GM10266 (cell line): ENCODE results near the gene GTF2F1.
"Not testable (repeated sequence)": the region's sequence is repeated elsewhere in the genome, so short reads cannot be mapped to it uniquely, and the experiment has no call there.

Experiments
- DNase-seq: peaks from one replicate; pipeline ENCODE4 v3.0.0; 2012; ENCODE audit errors: extremely low spot score
- CTCF ChIP-seq: IDR thresholded peaks from 2 replicates; pipeline ENCODE4 v1.5.1; 2012; ENCODE audit warnings: mild to moderate bottlenecking, low read depth; ENCODE audit not compliant: control insufficient read depth, insufficient read depth; ENCODE audit errors: missing control alignments

GTF2F1 gene

GRCh38 chr19:6409346-6409745, 16.4 kb upstream of the GTF2F1 start:
- DNase-seq, result no peak
- TF ChIP-seq CTCF, result no peak

DNA sequence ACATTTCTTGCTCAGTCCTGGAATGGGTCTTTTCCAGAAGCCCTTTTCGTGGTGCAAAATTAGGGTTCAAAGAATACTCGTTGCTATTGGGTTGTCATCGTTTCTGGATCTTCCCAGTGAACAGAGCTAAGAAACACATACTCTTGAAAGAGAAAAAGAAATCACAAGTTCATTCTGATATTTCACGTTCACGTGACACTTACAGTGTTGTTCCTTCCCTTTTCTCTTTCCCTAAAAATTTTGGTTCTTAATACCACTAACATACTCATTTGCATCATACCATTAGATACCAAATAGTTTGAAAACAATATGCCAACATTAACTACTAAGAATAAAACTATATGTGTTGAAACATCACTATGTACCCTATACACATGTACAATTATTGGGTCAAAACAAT, 13.4 kb upstream of the GTF2F1 start:
- DNase-seq, result no peak
- no peak for TF ChIP-seq CTCF

DNA sequence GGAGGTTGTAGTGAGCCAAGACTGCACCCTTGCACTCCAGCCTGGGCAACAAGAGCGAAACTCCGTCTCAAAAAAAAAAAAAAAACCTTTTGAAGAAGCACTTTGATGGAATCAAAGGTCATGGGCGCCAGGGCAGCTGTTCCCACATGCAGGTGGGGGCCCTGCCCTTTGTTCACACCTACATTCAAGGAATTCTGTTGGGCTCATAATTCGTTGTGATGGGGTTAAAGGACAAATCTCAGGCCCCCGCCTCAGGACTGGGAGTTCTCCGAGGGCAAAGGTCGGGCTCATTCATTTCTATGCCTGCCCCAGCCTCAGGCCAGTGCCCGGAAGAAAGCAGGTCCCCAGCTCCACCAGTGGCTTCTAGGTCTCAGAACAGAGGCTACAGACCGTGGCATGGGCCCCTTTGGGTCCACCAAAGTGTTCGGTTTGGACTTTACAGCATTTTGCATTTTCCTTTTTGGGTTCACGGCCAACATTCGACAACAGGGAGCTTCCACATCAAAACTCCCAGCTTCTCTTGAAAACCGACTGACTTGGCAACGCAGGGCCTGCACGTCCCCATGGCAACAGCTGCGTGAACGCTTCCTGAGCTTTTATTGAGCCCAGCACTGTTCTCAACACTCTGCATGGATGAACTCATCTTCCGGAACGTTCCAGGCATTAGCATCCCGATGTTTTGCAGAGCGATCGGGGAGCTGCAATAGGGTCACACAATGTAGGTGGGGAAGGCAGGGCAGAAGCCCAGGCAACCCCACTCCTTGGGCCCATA, 10.1 kb upstream of the GTF2F1 start:
- DNase-seq, result no peak
- TF ChIP-seq CTCF, result no peak

DNA sequence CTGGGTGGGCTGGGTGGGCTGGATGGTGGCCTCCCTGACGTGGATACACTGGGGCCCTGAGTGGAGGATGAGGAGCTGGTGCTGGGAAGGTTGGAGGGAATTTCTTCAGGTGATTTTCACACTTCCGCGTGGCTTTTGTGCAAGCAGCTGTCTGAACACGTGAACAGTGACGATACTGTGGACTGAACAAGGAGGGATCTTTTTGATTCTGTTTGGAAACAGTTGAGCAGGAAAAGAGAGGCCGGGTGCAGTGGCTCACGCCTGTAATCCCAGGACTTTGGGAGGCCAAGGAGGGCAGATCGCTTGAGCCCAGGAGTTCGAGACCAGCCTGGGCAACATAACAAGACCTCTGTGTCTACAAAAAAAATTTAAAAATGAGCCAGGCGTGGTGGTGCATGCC, 9.1 kb upstream of the GTF2F1 start:
- TF ChIP-seq CTCF, result no peak
- no peak for DNase-seq

GRCh38 chr19:6400062-6400944, 7.3 kb upstream of the GTF2F1 start:
- DNase-seq, result not testable (repeated sequence)

- no peak for DNase-seq
- TF ChIP-seq CTCF, result no peak
Measured at GRCh38 chr19:6396305-6396704, 3.3 kb upstream of the GTF2F1 start.

DNA sequence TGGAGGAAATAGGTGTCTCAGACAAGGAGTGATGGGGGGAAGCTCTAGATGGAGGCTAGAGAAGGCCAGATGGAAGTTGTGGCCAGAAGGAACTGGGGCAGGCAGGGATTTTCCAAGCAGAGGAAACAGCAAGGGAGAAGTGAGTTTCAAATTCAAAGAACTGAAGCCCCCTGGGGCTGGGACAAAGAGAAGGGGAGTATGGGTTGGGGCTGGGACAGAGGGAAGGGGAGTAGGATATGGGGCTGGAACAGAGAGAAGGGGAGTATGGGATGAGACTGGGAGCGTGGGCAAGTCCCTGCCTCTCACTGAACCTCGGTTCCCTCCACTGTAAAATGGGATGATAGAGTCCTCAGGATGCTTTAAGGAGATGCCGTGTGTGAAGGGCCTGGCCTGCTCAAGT, 1.9 kb upstream of the GTF2F1 start:
- TF ChIP-seq CTCF, result no peak
- DNase-seq, result no peak
